ENCODE results near the gene SOX5.
"Not testable (repeated sequence)": the region's sequence is repeated elsewhere in the genome, so short reads cannot be mapped to it uniquely, and the experiment has no call there.

SOX5 gene

GRCh38 chr12:23831739-23832138, 117.7 kb downstream of the SOX5 start:
- ATAC-seq, result no peak

GRCh38 chr12:23830210-23830609, 119.3 kb downstream of the SOX5 start:
- ATAC-seq, result no peak

GRCh38 chr12:23827353-23827752, 122.1 kb downstream of the SOX5 start:
- no peak for ATAC-seq

- ATAC-seq, result not testable (repeated sequence)
These were observed 124.3 kb downstream of the SOX5 start for GRCh38 chr12:23825124-23825523.

- no peak for ATAC-seq
These were observed 125.1 kb downstream of the SOX5 start for GRCh38 chr12:23824358-23824757.

GRCh38 chr12:23822883-23823282, 126.6 kb downstream of the SOX5 start:
- ATAC-seq, result not testable (repeated sequence)

- ATAC-seq, result no peak
These were observed 132.1 kb downstream of the SOX5 start for GRCh38 chr12:23817345-23817744.

GRCh38 chr12:23816394-23816851, 133.0 kb downstream of the SOX5 start:
- ATAC-seq, result no peak

GRCh38 chr12:23815810-23816209, 133.7 kb downstream of the SOX5 start:
- ATAC-seq, result no peak

- ATAC-seq, result no peak
These were observed 136.3 kb downstream of the SOX5 start for GRCh38 chr12:23813206-23813605.

- ATAC-seq, result no peak
These were observed 139.1 kb downstream of the SOX5 start for GRCh38 chr12:23810329-23810902.

- ATAC-seq, result no peak
These were observed 145.9 kb downstream of the SOX5 start for GRCh38 chr12:23803540-23803939.

- no peak for ATAC-seq
These were observed 154.0 kb downstream of the SOX5 start for GRCh38 chr12:23795494-23795893.

GRCh38 chr12:23781118-23781517, 168.4 kb downstream of the SOX5 start:
- no peak for ATAC-seq

- ATAC-seq, result no peak
These were observed 174.3 kb downstream of the SOX5 start for GRCh38 chr12:23775208-23775607.

- ATAC-seq, result no peak
These were observed 178.1 kb downstream of the SOX5 start for GRCh38 chr12:23771240-23771949.

GRCh38 chr12:23770202-23770938, 179.1 kb downstream of the SOX5 start:
- ATAC-seq, result no peak

- ATAC-seq, result no peak
These were observed 181.6 kb downstream of the SOX5 start for GRCh38 chr12:23767834-23768233.

- no peak for ATAC-seq
These were observed 185.7 kb downstream of the SOX5 start for GRCh38 chr12:23763724-23764123.

GRCh38 chr12:23760495-23760894, 189.0 kb downstream of the SOX5 start:
- ATAC-seq, result no peak

- no peak for ATAC-seq
These were observed 190.9 kb downstream of the SOX5 start for GRCh38 chr12:23758608-23759007.

GRCh38 chr12:23757541-23757962, 191.9 kb downstream of the SOX5 start:
- ATAC-seq, result no peak

GRCh38 chr12:23756416-23756815, 193.1 kb downstream of the SOX5 start:
- ATAC-seq, result no peak

Measured in activated CD4-positive, CD25-positive, alpha-beta regulatory T cell treated with anti-CD3 and anti-CD28 coated beads, Interleukin-2, amount 50 U/mL, for 24 hours (primary cell).